ENCODE results near the gene SETBP1.

SETBP1 gene

DNA sequence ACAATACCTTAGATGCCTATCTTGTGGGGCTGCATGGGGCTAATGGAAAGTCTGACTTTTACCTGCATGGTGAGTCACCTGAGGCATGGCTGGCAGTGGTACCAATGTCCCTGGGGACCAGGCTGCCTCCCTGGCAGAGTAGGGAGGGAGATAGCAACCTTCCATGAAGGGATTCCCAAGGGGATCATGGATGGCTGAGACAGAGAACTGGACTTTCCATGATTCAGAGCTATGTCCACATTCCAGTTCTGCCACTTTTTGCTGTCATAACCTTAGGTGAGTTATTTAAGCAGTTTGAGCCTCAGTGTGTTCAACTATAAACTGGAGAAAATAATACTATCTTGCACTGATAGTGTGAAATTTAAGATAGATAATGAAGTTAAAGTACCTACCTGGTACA lies 178.6 kb downstream of the SETBP1 start (continued):
- TF ChIP-seq, protein P1, sequence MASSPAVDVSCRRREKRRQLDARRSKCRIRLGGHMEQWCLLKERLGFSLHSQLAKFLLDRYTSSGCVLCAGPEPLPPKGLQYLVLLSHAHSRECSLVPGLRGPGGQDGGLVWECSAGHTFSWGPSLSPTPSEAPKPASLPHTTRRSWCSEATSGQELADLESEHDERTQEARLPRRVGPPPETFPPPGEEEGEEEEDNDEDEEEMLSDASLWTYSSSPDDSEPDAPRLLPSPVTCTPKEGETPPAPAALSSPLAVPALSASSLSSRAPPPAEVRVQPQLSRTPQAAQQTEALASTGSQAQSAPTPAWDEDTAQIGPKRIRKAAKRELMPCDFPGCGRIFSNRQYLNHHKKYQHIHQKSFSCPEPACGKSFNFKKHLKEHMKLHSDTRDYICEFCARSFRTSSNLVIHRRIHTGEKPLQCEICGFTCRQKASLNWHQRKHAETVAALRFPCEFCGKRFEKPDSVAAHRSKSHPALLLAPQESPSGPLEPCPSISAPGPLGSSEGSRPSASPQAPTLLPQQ (tag by site-specific recombination; IDR thresholded peaks at IDR 0.05): no peak
- TF ChIP-seq ZSCAN23 (tag by site-specific recombination; IDR thresholded peaks at IDR 0.05) (no peak), ZNF416 (tag by site-specific recombination; IDR thresholded peaks at IDR 0.05) (no peak)
- TF ChIP-seq, protein P2, sequence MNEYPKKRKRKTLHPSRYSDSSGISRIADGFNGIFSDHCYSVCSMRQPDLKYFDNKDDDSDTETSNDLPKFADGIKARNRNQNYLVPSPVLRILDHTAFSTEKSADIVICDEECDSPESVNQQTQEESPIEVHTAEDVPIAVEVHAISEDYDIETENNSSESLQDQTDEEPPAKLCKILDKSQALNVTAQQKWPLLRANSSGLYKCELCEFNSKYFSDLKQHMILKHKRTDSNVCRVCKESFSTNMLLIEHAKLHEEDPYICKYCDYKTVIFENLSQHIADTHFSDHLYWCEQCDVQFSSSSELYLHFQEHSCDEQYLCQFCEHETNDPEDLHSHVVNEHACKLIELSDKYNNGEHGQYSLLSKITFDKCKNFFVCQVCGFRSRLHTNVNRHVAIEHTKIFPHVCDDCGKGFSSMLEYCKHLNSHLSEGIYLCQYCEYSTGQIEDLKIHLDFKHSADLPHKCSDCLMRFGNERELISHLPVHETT (tag by site-specific recombination; IDR thresholded peaks at IDR 0.05): no peak

DNA sequence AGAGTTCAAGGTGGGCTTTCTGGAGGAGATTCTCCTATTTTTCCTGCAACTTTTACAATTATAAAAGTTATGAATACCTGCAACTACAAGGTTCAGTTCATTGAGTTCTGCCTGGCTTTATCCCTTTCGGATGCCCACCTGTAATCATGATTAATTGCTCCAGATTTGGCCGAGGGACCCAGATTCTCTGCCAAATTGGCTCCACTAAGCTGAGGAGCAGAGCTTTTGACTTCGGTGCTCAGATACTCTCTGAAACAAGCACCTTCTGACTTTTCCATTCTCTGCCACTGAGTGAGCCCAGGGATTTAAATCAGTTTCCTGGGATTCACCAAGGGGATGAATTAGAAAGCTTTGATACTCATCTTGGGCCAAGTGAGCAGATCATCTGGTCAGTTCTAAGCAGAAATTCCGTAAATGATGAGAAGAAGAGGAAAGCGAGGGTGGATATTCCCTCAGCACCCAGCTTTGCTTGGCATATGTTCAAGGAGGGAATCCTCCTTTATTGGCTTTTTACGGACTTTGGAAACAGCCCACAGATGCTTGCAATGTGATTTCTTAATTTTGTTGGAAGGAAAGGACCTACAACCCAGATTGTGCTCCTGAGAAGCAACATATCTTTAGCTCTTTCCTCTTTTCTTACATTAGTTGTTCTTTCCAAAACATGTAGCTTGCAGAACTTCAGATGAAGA lies 179.2 kb downstream of the SETBP1 start:
- no peaks in the 10 kb centered on the region for H3K36me3 ChIP-seq (ENCODE audit: control insufficient read depth in 2 of 2, insufficient read depth in 1 of 2, low read length in 2 of 2)
- H3K27ac ChIP-seq (ENCODE audit: extremely low read depth, low read depth, low read length): no peak overlapping the region
- H3K4me1 ChIP-seq (ENCODE audit: control insufficient read depth, insufficient read depth, low read length): no peaks in the 10 kb centered on the region
- H3K4me3 ChIP-seq (ENCODE audit: low read depth, low read length): no peak overlapping the region
- ChIA-PET CTCF (interaction anchor here (1.0 kb wide), 1 partner anchor 177 kb away, joined by 3 read pairs; no protein-coding TSS in a partner anchor), POLR2A (no interaction called here)
- TF ChIP-seq MYNN (tag by site-specific recombination; IDR thresholded peaks at IDR 0.05; ENCODE audit: borderline replicate concordance): no peak
- no peaks in the 10 kb centered on the region for H3K9me3 ChIP-seq (ENCODE audit: control insufficient read depth, insufficient read depth, low read depth, low read length)

DNA sequence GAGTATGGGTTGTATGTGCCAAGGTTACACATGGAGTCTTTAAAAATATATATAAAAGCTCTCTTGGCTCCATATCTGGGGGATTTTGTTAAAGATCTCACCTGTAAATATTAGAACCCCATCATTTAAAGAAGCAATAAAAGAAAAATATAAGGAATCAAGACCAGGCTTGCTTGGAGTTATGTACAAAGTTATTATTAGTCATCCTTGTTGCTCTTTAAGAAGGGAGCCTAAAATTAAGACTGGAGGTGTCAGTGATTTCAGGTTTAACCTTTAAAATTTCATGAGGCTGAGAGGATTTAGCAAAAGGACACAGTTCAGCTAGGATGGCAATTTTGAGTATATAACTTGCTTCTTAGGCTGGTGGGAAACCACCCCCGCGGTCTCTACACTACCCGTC lies 181.4 kb downstream of the SETBP1 start:
- H3K27ac ChIP-seq (ENCODE audit: extremely low read depth, low read depth, low read length): no peak overlapping the region
- CTCF ChIA-PET: interaction anchor here (0.7 kb wide), 1 partner anchor 7 kb away, joined by 3 read pairs; no protein-coding TSS in a partner anchor

DNA sequence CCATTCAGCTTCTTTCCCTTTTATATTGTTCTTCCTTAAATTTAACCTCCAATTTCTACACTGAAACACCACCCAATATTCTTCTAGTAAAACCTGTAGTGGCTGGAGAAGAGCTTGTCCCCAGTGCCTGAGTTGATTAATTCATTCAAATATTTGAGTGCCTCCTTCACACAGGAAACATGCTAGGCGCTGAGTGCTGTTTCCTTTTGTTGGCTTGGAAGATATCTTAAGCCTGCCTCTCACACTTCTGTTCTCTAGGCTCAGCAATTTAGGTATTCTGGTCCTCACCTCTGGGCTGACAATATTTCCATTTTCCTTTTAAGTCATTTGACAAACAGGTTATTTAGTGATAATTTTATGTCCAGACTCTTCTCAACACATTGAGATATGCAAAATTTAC lies 185.4 kb downstream of the SETBP1 start:
- Histone ChIP-seq H3K36me3 (ENCODE audit: control insufficient read depth in 2 of 2, insufficient read depth in 1 of 2, low read length in 2 of 2) (no peaks in the 10 kb centered on the region), H3K4me3 (ENCODE audit: low read depth, low read length) (no peak overlapping the region), H3K9me3 (ENCODE audit: control insufficient read depth, insufficient read depth, low read depth, low read length) (no peaks in the 10 kb centered on the region), H3K4me1 (ENCODE audit: control insufficient read depth, insufficient read depth, low read length) (no peaks in the 10 kb centered on the region), H3K27ac (ENCODE audit: extremely low read depth, low read depth, low read length) (no peak overlapping the region)
- ChIA-PET POLR2A (no interaction called here), CTCF (no interaction called here)
- TF ChIP-seq ZNF530 (tag by site-specific recombination; IDR thresholded peaks at IDR 0.05; ENCODE audit: low read depth) (no peak), ZNF274 (IDR thresholded peaks at IDR 0.05; ENCODE audit: low read length) (no peak), ZNF274 (tag by site-specific recombination; IDR thresholded peaks at IDR 0.05; ENCODE audit: borderline replicate concordance) (no peak), RBAK (tag by site-specific recombination; IDR thresholded peaks at IDR 0.05) (no peak), HOXA7 (CRISPR knock-in tag; IDR thresholded peaks at IDR 0.05; ENCODE audit: borderline replicate concordance) (no peak), ZNF585B (tag by site-specific recombination; IDR thresholded peaks at IDR 0.05) (no peak)
- TF ChIP-seq, protein P3, sequence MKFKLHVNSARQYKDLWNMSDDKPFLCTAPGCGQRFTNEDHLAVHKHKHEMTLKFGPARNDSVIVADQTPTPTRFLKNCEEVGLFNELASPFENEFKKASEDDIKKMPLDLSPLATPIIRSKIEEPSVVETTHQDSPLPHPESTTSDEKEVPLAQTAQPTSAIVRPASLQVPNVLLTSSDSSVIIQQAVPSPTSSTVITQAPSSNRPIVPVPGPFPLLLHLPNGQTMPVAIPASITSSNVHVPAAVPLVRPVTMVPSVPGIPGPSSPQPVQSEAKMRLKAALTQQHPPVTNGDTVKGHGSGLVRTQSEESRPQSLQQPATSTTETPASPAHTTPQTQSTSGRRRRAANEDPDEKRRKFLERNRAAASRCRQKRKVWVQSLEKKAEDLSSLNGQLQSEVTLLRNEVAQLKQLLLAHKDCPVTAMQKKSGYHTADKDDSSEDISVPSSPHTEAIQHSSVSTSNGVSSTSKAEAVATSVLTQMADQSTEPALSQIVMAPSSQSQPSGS (tag by site-specific recombination; IDR thresholded peaks at IDR 0.05; ENCODE audit: low read depth): no peak
- TF ChIP-seq, protein P4, sequence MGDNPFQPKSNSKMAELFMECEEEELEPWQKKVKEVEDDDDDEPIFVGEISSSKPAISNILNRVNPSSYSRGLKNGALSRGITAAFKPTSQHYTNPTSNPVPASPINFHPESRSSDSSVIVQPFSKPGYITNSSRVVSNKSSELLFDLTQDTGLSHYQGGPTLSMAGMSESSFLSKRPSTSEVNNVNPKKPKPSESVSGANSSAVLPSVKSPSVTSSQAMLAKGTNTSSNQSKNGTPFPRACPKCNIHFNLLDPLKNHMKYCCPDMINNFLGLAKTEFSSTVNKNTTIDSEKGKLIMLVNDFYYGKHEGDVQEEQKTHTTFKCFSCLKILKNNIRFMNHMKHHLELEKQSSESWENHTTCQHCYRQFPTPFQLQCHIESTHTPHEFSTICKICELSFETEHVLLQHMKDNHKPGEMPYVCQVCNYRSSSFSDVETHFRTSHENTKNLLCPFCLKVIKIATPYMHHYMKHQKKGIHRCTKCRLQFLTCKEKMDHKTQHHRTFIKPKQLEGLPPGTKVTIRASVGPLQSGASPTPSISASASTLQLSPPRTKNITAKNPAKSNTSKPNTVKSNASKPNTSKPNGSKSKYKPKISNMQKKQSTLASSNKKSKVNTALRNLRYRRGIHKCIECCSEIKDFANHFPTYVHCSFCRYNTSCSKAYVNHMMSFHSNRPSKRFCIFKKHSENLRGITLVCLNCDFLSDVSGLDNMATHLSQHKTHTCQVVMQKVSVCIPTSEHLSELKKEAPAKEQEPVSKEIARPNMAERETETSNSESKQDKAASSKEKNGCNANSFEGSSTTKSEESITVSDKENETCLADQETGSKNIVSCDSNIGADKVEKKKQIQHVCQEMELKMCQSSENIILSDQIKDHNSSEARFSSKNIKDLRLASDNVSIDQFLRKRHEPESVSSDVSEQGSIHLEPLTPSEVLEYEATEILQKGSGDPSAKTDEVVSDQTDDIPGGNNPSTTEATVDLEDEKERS (tag by site-specific recombination; IDR thresholded peaks at IDR 0.05): no peak
- TF ChIP-seq, protein P5, sequence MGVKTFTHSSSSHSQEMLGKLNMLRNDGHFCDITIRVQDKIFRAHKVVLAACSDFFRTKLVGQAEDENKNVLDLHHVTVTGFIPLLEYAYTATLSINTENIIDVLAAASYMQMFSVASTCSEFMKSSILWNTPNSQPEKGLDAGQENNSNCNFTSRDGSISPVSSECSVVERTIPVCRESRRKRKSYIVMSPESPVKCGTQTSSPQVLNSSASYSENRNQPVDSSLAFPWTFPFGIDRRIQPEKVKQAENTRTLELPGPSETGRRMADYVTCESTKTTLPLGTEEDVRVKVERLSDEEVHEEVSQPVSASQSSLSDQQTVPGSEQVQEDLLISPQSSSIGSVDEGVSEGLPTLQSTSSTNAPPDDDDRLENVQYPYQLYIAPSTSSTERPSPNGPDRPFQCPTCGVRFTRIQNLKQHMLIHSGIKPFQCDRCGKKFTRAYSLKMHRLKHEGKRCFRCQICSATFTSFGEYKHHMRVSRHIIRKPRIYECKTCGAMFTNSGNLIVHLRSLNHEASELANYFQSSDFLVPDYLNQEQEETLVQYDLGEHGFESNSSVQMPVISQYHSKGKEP (tag by site-specific recombination; IDR thresholded peaks at IDR 0.05): no peak

More for the DNA sequence above, 181.4 kb downstream of the SETBP1 start:
- POLR2A ChIA-PET: no interaction called here
- H3K9me3 ChIP-seq (ENCODE audit: control insufficient read depth, insufficient read depth, low read depth, low read length): no peaks in the 10 kb centered on the region
- no peak overlapping the region for H3K4me3 ChIP-seq (ENCODE audit: low read depth, low read length)
- H3K36me3 ChIP-seq (ENCODE audit: control insufficient read depth in 2 of 2, insufficient read depth in 1 of 2, low read length in 2 of 2): no peaks in the 10 kb centered on the region
- no peak for TF ChIP-seq ZNF140 (tag by site-specific recombination; IDR thresholded peaks at IDR 0.05)
- TF ChIP-seq ZNF585B (tag by site-specific recombination; IDR thresholded peaks at IDR 0.05): no peak
- no peak for TF ChIP-seq ZNF521 (tag by site-specific recombination; IDR thresholded peaks at IDR 0.05)
- TF ChIP-seq ZNF23 (tag by site-specific recombination; IDR thresholded peaks at IDR 0.05; ENCODE audit: borderline replicate concordance): no peak
- no peak for TF ChIP-seq ZNF404 (tag by site-specific recombination; IDR thresholded peaks at IDR 0.05)
- no peak for TF ChIP-seq ZNF529 (tag by site-specific recombination; IDR thresholded peaks at IDR 0.05; ENCODE audit: insufficient replicate concordance)
- no peak for TF ChIP-seq ZNF391 (tag by site-specific recombination; IDR thresholded peaks at IDR 0.05; ENCODE audit: borderline replicate concordance, low read depth)
- TF ChIP-seq ZBTB48 (tag by site-specific recombination; IDR thresholded peaks at IDR 0.05): no peak
- TF ChIP-seq ZFHX2 (tag by site-specific recombination; conservative IDR thresholded peaks at IDR 0.05): no peak
- no peak for TF ChIP-seq HOXC10 (CRISPR knock-in tag; IDR thresholded peaks at IDR 0.05)
- TF ChIP-seq, protein P6, sequence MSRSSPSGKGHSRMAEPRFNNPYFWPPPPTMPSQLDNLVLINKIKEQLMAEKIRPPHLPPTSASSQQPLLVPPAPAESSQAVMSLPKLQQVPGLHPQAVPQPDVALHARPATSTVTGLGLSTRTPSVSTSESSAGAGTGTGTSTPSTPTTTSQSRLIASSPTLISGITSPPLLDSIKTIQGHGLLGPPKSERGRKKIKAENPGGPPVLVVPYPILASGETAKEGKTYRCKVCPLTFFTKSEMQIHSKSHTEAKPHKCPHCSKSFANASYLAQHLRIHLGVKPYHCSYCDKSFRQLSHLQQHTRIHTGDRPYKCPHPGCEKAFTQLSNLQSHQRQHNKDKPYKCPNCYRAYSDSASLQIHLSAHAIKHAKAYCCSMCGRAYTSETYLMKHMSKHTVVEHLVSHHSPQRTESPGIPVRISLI (tag by site-specific recombination; IDR thresholded peaks at IDR 0.05): no peak
- TF ChIP-seq ZNF701 (tag by site-specific recombination; IDR thresholded peaks at IDR 0.05): no peak
- no peaks in the 10 kb centered on the region for H3K4me1 ChIP-seq (ENCODE audit: control insufficient read depth, insufficient read depth, low read length)
